Mesendoderm (in vitro differentiated cells): Measurements from ENCODE around the gene VOPP1.
A peak's percentile ranks its signal among the peaks of the same experiment; 100 is the strongest.

Experiments
- DNase-seq: peaks from one replicate; pipeline ENCODE4 v3.0.0; 2013
- H2AK5ac ChIP-seq: 2 replicates; pipeline ENCODE4 v1.6.1; 2013; ENCODE audit warnings: low read length, inconsistent platforms
- H2BK120ac ChIP-seq: 2 replicates; pipeline ENCODE4 v1.6.1; 2013; ENCODE audit warnings: low read depth, mild to moderate bottlenecking, low read length, moderate library complexity, mixed read lengths
- H2BK15ac ChIP-seq: replicated peaks from 2 replicates; pipeline ENCODE4 v1.6.1; 2013; ENCODE audit warnings: low read depth, mild to moderate bottlenecking, moderate library complexity
- H2BK5ac ChIP-seq: 2 replicates; pipeline ENCODE4 v1.6.1; 2013; ENCODE audit warnings: low read length, inconsistent platforms
- H3K18ac ChIP-seq: 2 replicates; pipeline ENCODE4 v1.6.1; 2013; ENCODE audit warnings: mild to moderate bottlenecking, low read length, mixed read lengths
- H3K23ac ChIP-seq: one replicate; pipeline ENCODE4 v1.6.1; 2013; ENCODE audit warnings: low read length
- H3K27ac ChIP-seq: 2 replicates; pipeline ENCODE4 v1.5.1; 2013; ENCODE audit warnings: low read depth, mild to moderate bottlenecking, inconsistent platforms, low read length, moderate library complexity
- H3K27me3 ChIP-seq: 2 replicates; pipeline ENCODE4 v1.6.1; 2013; ENCODE audit warnings: low read length, control low read depth, mild to moderate bottlenecking, inconsistent platforms; ENCODE audit not compliant: insufficient read depth, poor library complexity
- H3K36me3 ChIP-seq: 2 replicates; pipeline ENCODE4 v1.6.1; 2013; ENCODE audit warnings: low read length, inconsistent platforms; ENCODE audit not compliant: control insufficient read depth, insufficient read depth
- H3K4ac ChIP-seq: one replicate; pipeline ENCODE4 v1.6.1; 2013; ENCODE audit warnings: low read depth, mild to moderate bottlenecking, low read length, moderate library complexity
- H3K4me1 ChIP-seq: 2 replicates; pipeline ENCODE4 v1.6.1; 2013; ENCODE audit warnings: low read depth, low read length, inconsistent platforms; ENCODE audit not compliant: control insufficient read depth
- H3K4me2 ChIP-seq: 2 replicates; pipeline ENCODE4 v1.6.1; 2013; ENCODE audit warnings: low read length
- H3K4me3 ChIP-seq: 2 replicates; pipeline ENCODE4 v1.5.1; 2013; ENCODE audit warnings: mild to moderate bottlenecking, low read length
- H3K56ac ChIP-seq: one replicate; pipeline ENCODE4 v1.6.1; 2013; ENCODE audit warnings: low read length
- H3K79me1 ChIP-seq: 2 replicates; pipeline ENCODE4 v1.6.1; 2013; ENCODE audit warnings: low read length, inconsistent platforms
- H3K79me2 ChIP-seq: 2 replicates; pipeline ENCODE4 v1.6.1; 2013; ENCODE audit warnings: mild to moderate bottlenecking, low read length; ENCODE audit not compliant: control insufficient read depth, insufficient read depth
- H3K9ac ChIP-seq: 2 replicates; pipeline ENCODE4 v1.6.1; 2013; ENCODE audit warnings: low read length, inconsistent platforms
- H4K5ac ChIP-seq: one replicate; pipeline ENCODE4 v1.6.1; 2013; ENCODE audit warnings: low read length
- H4K8ac ChIP-seq: one replicate; pipeline ENCODE4 v1.6.1; 2013; ENCODE audit warnings: low read depth, mild to moderate bottlenecking, control low read depth, low read length, moderate library complexity
- WGBS: extraction: QIAGEN DNeasy Blood & Tissue Kit; methylation state at CpG from one replicate; pipeline ENCODE4 v1.1.7; 2013; ENCODE audit warnings: low lambda C conversion rate, missing lambda C conversion rate; ENCODE audit not compliant: insufficient coverage; ENCODE audit errors: extremely low coverage; 5-methylcytosine and 5-hydroxymethylcytosine counted together

Gene VOPP1

DNA sequence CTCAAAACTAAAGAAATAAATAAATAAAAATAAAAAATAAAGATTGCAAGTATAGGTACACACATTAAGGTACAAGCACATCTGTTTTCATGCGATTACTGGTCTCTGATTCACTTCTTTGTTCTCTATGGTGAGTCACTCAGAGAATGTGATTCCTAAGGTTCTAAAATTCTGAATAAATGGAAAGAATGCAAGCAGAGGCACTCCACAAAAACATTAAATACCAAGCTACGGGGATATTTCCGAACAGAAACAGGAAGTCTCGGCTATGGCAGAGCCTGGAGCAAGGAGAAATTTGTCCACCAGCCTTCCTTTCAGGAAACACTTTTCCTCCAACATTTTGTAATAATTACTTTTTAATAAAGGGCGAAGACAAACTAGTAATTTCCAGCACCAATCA is 1.4 kb downstream of the VOPP1 start:
- H3K23ac ChIP-seq: no peak overlapping the region
- peak; percentile 54 for DNase-seq
- H3K27me3 ChIP-seq: no peaks in the 10 kb centered on the region
- no peak overlapping the region for H2BK120ac ChIP-seq
- peaks cover 12% of the 10 kb centered on the region for H3K4me1 ChIP-seq
- no peak overlapping the region for H4K8ac ChIP-seq
- no CpG with 5 or more reads among the region's 5 CpGs for WGBS
- no peak overlapping the region for H2BK5ac ChIP-seq
- H3K9ac ChIP-seq: peak overlapping the region; percentile 85
- no peak overlapping the region for H2BK15ac ChIP-seq
- H3K4me2 ChIP-seq: peak overlapping the region; percentile 42
- H2AK5ac ChIP-seq: no peak overlapping the region
- peaks cover 35% of the 10 kb centered on the region for H3K79me2 ChIP-seq
- H3K36me3 ChIP-seq: no peaks in the 10 kb centered on the region
- peak overlapping the region; percentile 51 for H3K56ac ChIP-seq
- peak overlapping the region; percentile 26 for H3K4me3 ChIP-seq
- H3K18ac ChIP-seq: no peak overlapping the region
- H3K79me1 ChIP-seq: peaks cover 7% of the 10 kb centered on the region
- no peak overlapping the region for H3K27ac ChIP-seq
- H4K5ac ChIP-seq: no peak overlapping the region
- no peak overlapping the region for H3K4ac ChIP-seq

DNA sequence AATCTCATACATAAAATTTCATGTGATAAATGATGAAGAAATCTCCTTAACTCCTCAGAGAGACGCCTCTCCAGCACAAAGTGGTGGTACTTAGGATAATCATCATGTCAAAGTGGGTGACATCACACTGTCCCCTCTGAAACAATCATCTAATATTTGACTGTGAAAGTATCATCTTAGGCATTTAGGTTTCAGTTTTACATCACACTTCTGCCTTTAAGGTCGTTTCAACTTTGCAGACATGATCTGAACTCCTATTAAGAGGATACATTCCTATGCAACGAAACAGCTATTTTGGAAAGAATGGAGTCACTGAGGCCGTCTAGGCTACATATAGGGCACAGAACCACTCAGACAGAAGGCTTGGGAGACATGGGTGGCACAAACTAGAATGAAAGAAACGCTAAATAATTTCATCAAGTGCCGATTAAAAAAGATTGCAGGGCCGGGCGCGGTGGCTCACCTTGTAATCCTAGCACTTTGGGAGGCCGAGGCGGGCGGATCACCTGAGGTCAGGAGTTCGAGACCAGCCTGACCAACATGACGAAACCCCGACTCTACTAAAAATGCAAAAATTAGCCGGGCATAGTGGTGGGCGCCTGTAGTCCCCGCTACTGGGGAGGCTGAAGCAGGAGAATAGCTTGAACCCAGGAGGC is 2.0 kb downstream of the VOPP1 start:
- Histone ChIP-seq H2AK5ac (no peak overlapping the region), H3K27me3 (no peaks in the 10 kb centered on the region), H3K4me3 (no peak overlapping the region), H3K79me1 (peaks cover 10% of the 10 kb centered on the region), H3K9ac (no peak overlapping the region), H2BK15ac (no peak overlapping the region), H3K56ac (no peak overlapping the region), H3K36me3 (no peaks in the 10 kb centered on the region), H2BK5ac (no peak overlapping the region), H4K8ac (no peak overlapping the region), H3K4ac (no peak overlapping the region), H3K4me2 (no peak overlapping the region), H3K27ac (no peak overlapping the region), H3K79me2 (peaks cover 40% of the 10 kb centered on the region), H2BK120ac (no peak overlapping the region), H3K18ac (no peak overlapping the region), H3K23ac (no peak overlapping the region), H3K4me1 (peaks cover 14% of the 10 kb centered on the region), H4K5ac (no peak overlapping the region)
- no peak for DNase-seq
- no CpG with 5 or more reads among the region's 18 CpGs for WGBS

DNA sequence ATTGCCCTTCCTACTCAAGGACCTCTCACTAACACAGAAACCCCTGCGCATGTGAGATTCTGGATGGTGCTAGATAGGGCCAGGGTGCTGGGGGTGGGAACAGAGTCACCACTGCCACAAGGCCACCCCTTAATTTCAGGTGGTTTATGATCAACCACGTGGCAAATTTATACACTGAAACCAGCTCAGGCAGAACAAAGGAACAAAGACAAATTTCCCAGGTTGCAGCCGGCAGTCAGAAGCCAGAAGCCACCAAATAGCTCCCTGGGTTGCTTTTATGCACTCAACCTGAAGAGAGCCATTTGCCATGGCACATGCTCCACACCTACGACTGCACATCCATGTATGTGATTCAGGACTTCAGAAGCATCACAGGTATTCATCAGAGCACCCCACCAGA is 2.5 kb downstream of the VOPP1 start:
- no peak overlapping the region for H4K5ac ChIP-seq
- DNase-seq: peak; percentile 48
- WGBS: no CpG with 5 or more reads among the region's 4 CpGs
- no peak overlapping the region for H3K18ac ChIP-seq
- no peaks in the 10 kb centered on the region for H3K27me3 ChIP-seq
- H3K4me1 ChIP-seq: peaks cover 14% of the 10 kb centered on the region
- peaks cover 44% of the 10 kb centered on the region for H3K79me2 ChIP-seq
- H2AK5ac ChIP-seq: no peak overlapping the region
- H3K4me3 ChIP-seq: no peak overlapping the region
- no peak overlapping the region for H3K56ac ChIP-seq
- no peak overlapping the region for H3K23ac ChIP-seq
- no peak overlapping the region for H2BK15ac ChIP-seq
- H3K4me2 ChIP-seq: no peak overlapping the region
- H2BK5ac ChIP-seq: no peak overlapping the region
- H4K8ac ChIP-seq: no peak overlapping the region
- H3K27ac ChIP-seq: no peak overlapping the region
- H3K4ac ChIP-seq: no peak overlapping the region
- peaks cover 12% of the 10 kb centered on the region for H3K79me1 ChIP-seq
- no peak overlapping the region for H3K9ac ChIP-seq
- H3K36me3 ChIP-seq: no peaks in the 10 kb centered on the region
- H2BK120ac ChIP-seq: no peak overlapping the region

DNA sequence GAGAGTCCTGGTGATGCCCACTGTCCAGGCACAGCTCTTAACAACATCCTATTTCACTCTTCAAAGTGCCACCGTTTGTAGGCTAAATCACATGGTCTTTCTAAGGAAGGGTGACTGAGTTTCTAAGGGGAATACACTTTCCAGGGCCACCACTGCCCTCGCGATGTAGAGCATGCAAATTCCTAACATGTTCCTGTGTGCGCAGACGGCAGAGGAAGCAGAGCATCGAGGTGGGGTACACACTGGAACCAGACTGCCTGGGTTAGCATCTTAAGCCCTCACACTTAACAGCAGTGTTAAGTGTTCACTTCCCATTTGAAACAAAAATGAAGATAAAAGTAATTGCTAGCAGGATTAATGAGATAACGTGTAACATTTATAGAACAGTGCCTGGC is 3.0 kb downstream of the VOPP1 start:
- H3K36me3 ChIP-seq: no peaks in the 10 kb centered on the region
- no peak overlapping the region for H3K18ac ChIP-seq
- H2BK5ac ChIP-seq: no peak overlapping the region
- no peak overlapping the region for H4K5ac ChIP-seq
- H3K79me1 ChIP-seq: peaks cover 15% of the 10 kb centered on the region
- no peak overlapping the region for H2BK15ac ChIP-seq
- peaks cover 49% of the 10 kb centered on the region for H3K79me2 ChIP-seq
- no peak overlapping the region for H3K4ac ChIP-seq
- H4K8ac ChIP-seq: no peak overlapping the region
- no peak overlapping the region for H3K56ac ChIP-seq
- peaks cover 19% of the 10 kb centered on the region for H3K4me1 ChIP-seq
- H3K4me2 ChIP-seq: no peak overlapping the region
- H2BK120ac ChIP-seq: no peak overlapping the region
- H2AK5ac ChIP-seq: no peak overlapping the region
- H3K4me3 ChIP-seq: no peak overlapping the region
- H3K27me3 ChIP-seq: no peaks in the 10 kb centered on the region
- no peak overlapping the region for H3K27ac ChIP-seq
- no peak overlapping the region for H3K23ac ChIP-seq
- no CpG with 5 or more reads among the region's 7 CpGs for WGBS
- DNase-seq: peak; percentile 38
- H3K9ac ChIP-seq: peak overlapping the region; percentile 6

DNA sequence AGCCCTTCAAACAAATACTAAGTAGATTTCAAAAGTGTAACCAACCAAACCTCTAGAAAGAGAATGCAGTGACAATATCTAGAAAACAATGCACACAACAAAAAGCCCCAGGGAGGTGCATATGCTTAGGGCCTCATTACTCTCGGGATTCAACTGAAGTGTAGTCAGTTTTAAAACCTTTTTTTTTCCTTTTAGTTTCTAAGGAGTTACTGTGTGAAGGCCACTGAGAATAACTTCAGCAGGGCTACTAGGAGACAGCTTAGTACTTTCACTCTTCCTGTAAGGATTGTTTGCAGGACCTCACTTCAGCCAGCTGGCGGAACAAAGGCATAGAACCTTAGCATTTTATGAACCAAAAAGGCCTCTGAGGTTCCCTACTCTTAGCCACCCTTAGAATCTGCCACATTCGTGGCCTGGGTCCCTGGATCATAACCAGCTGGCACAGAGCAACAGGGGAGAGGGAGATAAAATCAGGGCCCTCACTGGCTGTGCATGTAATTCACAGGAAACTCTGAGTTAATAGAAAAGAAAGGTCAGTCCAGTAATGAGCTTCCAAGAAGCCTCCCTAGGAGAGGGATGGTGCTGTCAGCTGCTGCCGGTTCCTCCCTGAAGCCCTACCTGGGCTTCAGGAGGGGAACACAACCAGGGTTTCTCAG is 3.6 kb downstream of the VOPP1 start:
- no peak for DNase-seq
- H3K56ac ChIP-seq: no peak overlapping the region
- H3K79me2 ChIP-seq: peaks cover 50% of the 10 kb centered on the region
- H3K4me2 ChIP-seq: no peak overlapping the region
- H2BK5ac ChIP-seq: no peak overlapping the region
- no peak overlapping the region for H3K27ac ChIP-seq
- H4K5ac ChIP-seq: no peak overlapping the region
- no peak overlapping the region for H3K9ac ChIP-seq
- H3K4ac ChIP-seq: peak overlapping the region; percentile 11
- H3K79me1 ChIP-seq: peaks cover 15% of the 10 kb centered on the region
- H2BK15ac ChIP-seq: no peak overlapping the region
- no peak overlapping the region for H2BK120ac ChIP-seq
- H3K36me3 ChIP-seq: no peaks in the 10 kb centered on the region
- no peak overlapping the region for H3K4me3 ChIP-seq
- no peak overlapping the region for H2AK5ac ChIP-seq
- H4K8ac ChIP-seq: no peak overlapping the region
- H3K27me3 ChIP-seq: no peaks in the 10 kb centered on the region
- H3K18ac ChIP-seq: no peak overlapping the region
- WGBS: no CpG with 5 or more reads among the region's 4 CpGs
- no peak overlapping the region for H3K23ac ChIP-seq
- peaks cover 16% of the 10 kb centered on the region for H3K4me1 ChIP-seq
